ENCODE measurements around the gene SLC6A2.

The SLC6A2 gene

GRCh38 chr16:55709801-55710200 lies 54.0 kb downstream of the SLC6A2 start:
- no peak overlapping the region for H3K4me3 ChIP-seq (replicated peaks; ENCODE audit: insufficient read depth, low read length)
- H3K27ac ChIP-seq (replicated peaks): no peak overlapping the region
- no peak for TF ChIP-seq GABPA (IDR thresholded peaks at IDR 0.05; ENCODE audit: low read depth)
- no peak for DNase-seq (ENCODE audit: low read depth in 1 of 2, low spot score in 1 of 2)
- no peaks in the 10 kb centered on the region for H3K27me3 ChIP-seq (ENCODE audit: insufficient read depth, poor library complexity, severe bottlenecking)

DNA sequence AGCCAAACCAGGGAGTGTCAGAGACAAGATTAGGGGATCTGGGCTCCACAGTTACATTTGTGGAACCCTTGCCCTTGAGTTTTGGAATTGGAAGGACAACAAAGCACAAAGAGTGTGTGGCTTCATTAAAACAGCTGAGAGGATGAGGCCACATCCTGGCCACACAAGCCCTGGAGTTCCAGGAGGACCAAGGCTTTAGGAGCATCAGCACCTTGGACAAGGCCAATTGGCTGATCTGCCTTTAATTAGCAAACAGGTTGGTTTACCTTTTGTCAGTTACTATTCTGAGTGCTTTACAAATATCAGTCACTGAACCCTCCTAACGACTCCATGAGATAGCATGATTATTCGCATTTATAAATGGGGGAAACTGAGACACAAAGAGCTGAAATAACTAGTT lies 54.7 kb downstream of the SLC6A2 start:
- no peak for TF ChIP-seq POLR2AphosphoS5 (IDR thresholded peaks at IDR 0.05; ENCODE audit: low read depth)
- TF ChIP-seq REST (IDR thresholded peaks at IDR 0.05; ENCODE audit: insufficient replicate concordance, low read depth): peak; percentile 93
- Histone ChIP-seq H3K27me3 (ENCODE audit: insufficient read depth, poor library complexity, severe bottlenecking) (no peaks in the 10 kb centered on the region), H3K4me3 (replicated peaks; ENCODE audit: insufficient read depth, low read length) (no peak overlapping the region), H3K27ac (replicated peaks) (no peak overlapping the region)
- DNase-seq (ENCODE audit: low read depth in 1 of 2, low spot score in 1 of 2): no peak

- DNase-seq (ENCODE audit: low read depth in 1 of 2, low spot score in 1 of 2): peak; percentile 31 to 62
- no peak overlapping the region for H3K4me3 ChIP-seq (replicated peaks; ENCODE audit: insufficient read depth, low read length)
- H3K27ac ChIP-seq (replicated peaks): no peak overlapping the region
- no peaks in the 10 kb centered on the region for H3K27me3 ChIP-seq (ENCODE audit: insufficient read depth, poor library complexity, severe bottlenecking)
- TF ChIP-seq SPI1 (IDR thresholded peaks at IDR 0.05; ENCODE audit: borderline replicate concordance, low read depth): no peak
- TF ChIP-seq, protein P1, sequence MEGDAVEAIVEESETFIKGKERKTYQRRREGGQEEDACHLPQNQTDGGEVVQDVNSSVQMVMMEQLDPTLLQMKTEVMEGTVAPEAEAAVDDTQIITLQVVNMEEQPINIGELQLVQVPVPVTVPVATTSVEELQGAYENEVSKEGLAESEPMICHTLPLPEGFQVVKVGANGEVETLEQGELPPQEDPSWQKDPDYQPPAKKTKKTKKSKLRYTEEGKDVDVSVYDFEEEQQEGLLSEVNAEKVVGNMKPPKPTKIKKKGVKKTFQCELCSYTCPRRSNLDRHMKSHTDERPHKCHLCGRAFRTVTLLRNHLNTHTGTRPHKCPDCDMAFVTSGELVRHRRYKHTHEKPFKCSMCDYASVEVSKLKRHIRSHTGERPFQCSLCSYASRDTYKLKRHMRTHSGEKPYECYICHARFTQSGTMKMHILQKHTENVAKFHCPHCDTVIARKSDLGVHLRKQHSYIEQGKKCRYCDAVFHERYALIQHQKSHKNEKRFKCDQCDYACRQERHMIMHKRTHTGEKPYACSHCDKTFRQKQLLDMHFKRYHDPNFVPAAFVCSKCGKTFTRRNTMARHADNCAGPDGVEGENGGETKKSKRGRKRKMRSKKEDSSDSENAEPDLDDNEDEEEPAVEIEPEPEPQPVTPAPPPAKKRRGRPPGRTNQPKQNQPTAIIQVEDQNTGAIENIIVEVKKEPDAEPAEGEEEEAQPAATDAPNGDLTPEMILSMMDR (IDR thresholded peaks at IDR 0.05; ENCODE audit: insufficient read depth, low read length): peak; percentile 37
Measured at GRCh38 chr16:55711959-55712876, 56.4 kb downstream of the SLC6A2 start.

- TF ChIP-seq POLR2AphosphoS5 (IDR thresholded peaks at IDR 0.05; ENCODE audit: low read depth) (no peak), SPI1 (IDR thresholded peaks at IDR 0.05; ENCODE audit: borderline replicate concordance, low read depth) (no peak)
- Histone ChIP-seq H3K27me3 (ENCODE audit: insufficient read depth, poor library complexity, severe bottlenecking) (no peaks in the 10 kb centered on the region), H3K4me3 (replicated peaks; ENCODE audit: insufficient read depth, low read length) (no peak overlapping the region), H3K27ac (replicated peaks) (no peak overlapping the region)
- DNase-seq (ENCODE audit: low read depth in 1 of 2, low spot score in 1 of 2): no peak
Measured at GRCh38 chr16:55713103-55713502, 57.3 kb downstream of the SLC6A2 start.

- no peak overlapping the region for H3K27ac ChIP-seq (replicated peaks)
- H3K27me3 ChIP-seq (ENCODE audit: insufficient read depth, poor library complexity, severe bottlenecking): no peaks in the 10 kb centered on the region
- DNase-seq (ENCODE audit: low read depth in 1 of 2, low spot score in 1 of 2): no peak
- TF ChIP-seq SPI1 (IDR thresholded peaks at IDR 0.05; ENCODE audit: borderline replicate concordance, low read depth): no peak
- TF ChIP-seq, protein P1 (IDR thresholded peaks at IDR 0.05; ENCODE audit: insufficient read depth, low read length): no peak
- no peak for TF ChIP-seq POLR2AphosphoS5 (IDR thresholded peaks at IDR 0.05; ENCODE audit: low read depth)
- TF ChIP-seq GABPA (IDR thresholded peaks at IDR 0.05; ENCODE audit: low read depth): no peak
- no peak for TF ChIP-seq REST (IDR thresholded peaks at IDR 0.05; ENCODE audit: insufficient replicate concordance, low read depth)
- H3K4me3 ChIP-seq (replicated peaks; ENCODE audit: insufficient read depth, low read length): no peak overlapping the region
Measured at GRCh38 chr16:55717326-55717725, 61.5 kb downstream of the SLC6A2 start.
